Peyer's patch (tissue), 4 donors: ENCODE measurements around the gene OR10V1.
A peak's percentile ranks its signal among the peaks of the same experiment; 100 is the strongest.

Experiments
- POLR2A ChIP-seq, 2 donors: fragments of 450-650 bp; IDR thresholded peaks; one replicate each; pipeline ENCODE4 v1.5.1; 2017; ENCODE audit warnings: antibody characterized with exemption in 2 of 2, mild to moderate bottlenecking in 2 of 2, moderate library complexity in 2 of 2
- TF ChIP-seq, protein P1 (sequence below), 6 experiments: fragments of 450-650 bp in 4 of 6; fragments of 200-600 bp in 2 of 6; sonication (generic) in 1 of 6; IDR thresholded peaks; one replicate each; pipeline ENCODE4 v1.5.1; 2017 to 2019; ENCODE audit warnings: antibody characterized with exemption in 6 of 6, mild to moderate bottlenecking in 3 of 6, moderate library complexity in 1 of 6

GRCh38 chr11:59755701-59756557 lies 42.3 kb upstream of the OR10V1 start:
- TF ChIP-seq, protein P1, sequence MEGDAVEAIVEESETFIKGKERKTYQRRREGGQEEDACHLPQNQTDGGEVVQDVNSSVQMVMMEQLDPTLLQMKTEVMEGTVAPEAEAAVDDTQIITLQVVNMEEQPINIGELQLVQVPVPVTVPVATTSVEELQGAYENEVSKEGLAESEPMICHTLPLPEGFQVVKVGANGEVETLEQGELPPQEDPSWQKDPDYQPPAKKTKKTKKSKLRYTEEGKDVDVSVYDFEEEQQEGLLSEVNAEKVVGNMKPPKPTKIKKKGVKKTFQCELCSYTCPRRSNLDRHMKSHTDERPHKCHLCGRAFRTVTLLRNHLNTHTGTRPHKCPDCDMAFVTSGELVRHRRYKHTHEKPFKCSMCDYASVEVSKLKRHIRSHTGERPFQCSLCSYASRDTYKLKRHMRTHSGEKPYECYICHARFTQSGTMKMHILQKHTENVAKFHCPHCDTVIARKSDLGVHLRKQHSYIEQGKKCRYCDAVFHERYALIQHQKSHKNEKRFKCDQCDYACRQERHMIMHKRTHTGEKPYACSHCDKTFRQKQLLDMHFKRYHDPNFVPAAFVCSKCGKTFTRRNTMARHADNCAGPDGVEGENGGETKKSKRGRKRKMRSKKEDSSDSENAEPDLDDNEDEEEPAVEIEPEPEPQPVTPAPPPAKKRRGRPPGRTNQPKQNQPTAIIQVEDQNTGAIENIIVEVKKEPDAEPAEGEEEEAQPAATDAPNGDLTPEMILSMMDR (IDR thresholded peaks at IDR 0.05), result no peak
- TF ChIP-seq POLR2A (IDR thresholded peaks at IDR 0.05), result peak in 1 of 2 donors; percentile 36
